ES-I3 (cell line): ENCODE measurements around the gene SIGLEC7.
"Not testable (repeated sequence)": the region's sequence is repeated elsewhere in the genome, so short reads cannot be mapped to it uniquely, and the experiment has no call there.

ENCODE experiments used
- H3K36me3 ChIP-seq: 2 replicates; pipeline ENCODE4 v1.6.1; 2013; ENCODE audit warnings: mild to moderate bottlenecking, low read length, control low read depth, moderate library complexity; ENCODE audit not compliant: insufficient read depth
- H3K4me1 ChIP-seq: 2 replicates; pipeline ENCODE4 v1.6.1; 2013; ENCODE audit warnings: mild to moderate bottlenecking, control low read depth, low read length; ENCODE audit not compliant: insufficient read depth
- H3K9ac ChIP-seq: 2 replicates; pipeline ENCODE4 v1.6.1; 2013; ENCODE audit warnings: low read depth, mild to moderate bottlenecking, low read length, moderate library complexity
- H3K9me3 ChIP-seq: 2 replicates; pipeline ENCODE4 v1.6.1; 2013; ENCODE audit warnings: mild to moderate bottlenecking, low read length, moderate library complexity; ENCODE audit not compliant: control insufficient read depth, insufficient read depth

SIGLEC7 gene

DNA sequence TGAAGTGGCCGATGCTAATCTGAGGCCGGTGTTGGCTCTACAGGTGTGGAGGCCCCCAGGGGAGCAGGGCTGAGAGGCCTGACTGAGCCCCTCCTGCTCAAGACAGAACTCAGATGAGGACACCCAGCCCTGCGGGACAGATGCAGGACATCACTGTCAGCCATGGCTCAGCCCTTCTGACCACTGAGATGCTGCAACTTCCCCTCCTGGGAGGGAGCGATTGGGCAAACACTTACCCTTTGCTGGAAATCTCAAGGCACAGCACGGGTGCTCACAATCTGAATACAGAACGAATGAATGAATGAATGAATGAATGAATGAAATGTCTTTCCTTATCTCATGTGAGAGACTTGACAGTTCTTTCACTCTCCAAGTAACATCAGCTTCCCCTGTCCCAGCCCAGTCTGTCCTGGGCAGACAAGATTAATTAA lies 3.5 kb upstream of the SIGLEC7 start:
- no peaks in the 10 kb centered on the region for H3K36me3 ChIP-seq
- H3K4me1 ChIP-seq = peaks cover 4% of the 10 kb centered on the region; the same call in 1 of the 2 replicates
- H3K9me3 ChIP-seq = no peaks in the 10 kb centered on the region
- H3K9ac ChIP-seq = no peak overlapping the region

DNA sequence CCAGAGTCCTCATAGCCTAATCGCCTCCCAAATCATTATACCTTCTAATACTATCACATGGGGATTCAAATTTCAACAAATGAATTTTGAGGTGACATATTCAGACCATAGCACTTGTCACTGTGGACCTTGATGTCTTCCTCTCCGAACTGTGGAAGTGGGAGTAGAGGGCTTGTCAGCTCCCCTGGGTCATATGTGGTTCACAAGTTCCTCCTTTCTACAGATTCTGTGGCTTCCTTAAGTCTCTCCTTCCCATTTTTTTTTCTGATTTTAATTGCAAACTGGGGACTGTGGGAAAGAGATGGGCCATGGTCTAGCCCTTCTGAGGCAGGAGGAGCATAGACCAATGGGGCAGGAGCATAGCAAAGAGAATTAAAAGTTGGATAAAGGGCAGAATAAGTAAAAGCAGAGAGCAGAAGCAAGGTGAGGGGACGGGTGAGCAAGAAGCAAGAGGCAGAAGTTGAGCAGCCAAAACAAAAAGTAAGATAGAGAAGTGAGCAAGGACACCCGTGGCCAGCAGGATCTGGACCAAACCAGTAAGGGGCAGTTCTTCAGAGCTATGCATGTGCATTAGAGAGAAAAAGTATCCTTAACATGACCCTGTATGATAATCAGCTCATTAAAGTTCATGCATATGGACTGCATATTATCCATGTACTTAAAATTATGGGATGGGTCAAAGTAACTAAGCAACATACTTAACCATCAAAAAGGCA lies 2.6 kb upstream of the SIGLEC7 start:
- Histone ChIP-seq H3K9ac (no peak overlapping the region), H3K36me3 (no peaks in the 10 kb centered on the region), H3K4me1 (peaks cover 4% of the 10 kb centered on the region; the same call in 1 of the 2 replicates), H3K9me3 (no peaks in the 10 kb centered on the region)

DNA sequence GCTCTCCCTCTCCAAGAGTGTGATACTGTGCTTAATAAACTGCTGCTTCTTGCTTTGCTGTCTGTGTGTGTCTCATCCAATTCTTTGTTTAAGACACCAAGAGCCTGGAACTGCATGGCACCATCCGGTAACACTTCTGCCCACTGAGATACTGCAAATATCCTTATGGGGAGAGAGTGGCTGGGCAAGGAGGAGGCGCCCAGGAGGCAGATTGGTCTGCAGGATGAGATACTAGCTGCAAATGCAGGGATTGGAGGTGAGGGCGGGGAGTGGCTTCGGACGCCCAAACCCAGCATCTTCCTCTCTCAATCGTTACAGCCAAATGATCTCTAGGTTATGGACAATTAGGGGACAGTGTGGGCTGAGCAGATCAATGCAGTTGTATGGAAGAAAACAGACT lies 1.7 kb upstream of the SIGLEC7 start:
- Histone ChIP-seq H3K9ac (no peak overlapping the region), H3K4me1 (peaks cover 4% of the 10 kb centered on the region; the same call in 1 of the 2 replicates), H3K36me3 (no peaks in the 10 kb centered on the region), H3K9me3 (no peaks in the 10 kb centered on the region)

DNA sequence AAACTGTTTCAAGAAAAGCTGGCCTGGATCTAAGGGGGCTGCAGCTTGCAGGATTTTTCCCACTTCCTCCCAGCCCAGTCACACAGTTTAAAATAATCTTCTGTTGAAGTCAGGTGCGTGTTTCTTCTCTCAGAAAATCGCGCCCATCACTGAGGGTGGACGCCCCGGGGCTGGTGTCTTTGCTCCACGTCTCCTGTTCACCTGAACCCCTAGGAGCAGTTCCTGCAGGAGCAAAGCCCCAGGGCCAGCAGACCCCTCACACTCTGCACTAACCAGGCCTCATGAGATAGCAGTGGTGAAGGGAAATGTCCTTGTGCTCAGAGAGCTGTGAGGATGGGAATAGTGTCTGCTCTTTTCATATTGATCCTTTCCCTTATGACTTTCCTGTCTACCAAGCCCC lies 920 bp upstream of the SIGLEC7 start:
- H3K36me3 ChIP-seq = no peaks in the 10 kb centered on the region
- no peak overlapping the region for H3K9ac ChIP-seq
- H3K4me1 ChIP-seq = peaks cover 4% of the 10 kb centered on the region; the same call in 1 of the 2 replicates
- no peaks in the 10 kb centered on the region for H3K9me3 ChIP-seq

DNA sequence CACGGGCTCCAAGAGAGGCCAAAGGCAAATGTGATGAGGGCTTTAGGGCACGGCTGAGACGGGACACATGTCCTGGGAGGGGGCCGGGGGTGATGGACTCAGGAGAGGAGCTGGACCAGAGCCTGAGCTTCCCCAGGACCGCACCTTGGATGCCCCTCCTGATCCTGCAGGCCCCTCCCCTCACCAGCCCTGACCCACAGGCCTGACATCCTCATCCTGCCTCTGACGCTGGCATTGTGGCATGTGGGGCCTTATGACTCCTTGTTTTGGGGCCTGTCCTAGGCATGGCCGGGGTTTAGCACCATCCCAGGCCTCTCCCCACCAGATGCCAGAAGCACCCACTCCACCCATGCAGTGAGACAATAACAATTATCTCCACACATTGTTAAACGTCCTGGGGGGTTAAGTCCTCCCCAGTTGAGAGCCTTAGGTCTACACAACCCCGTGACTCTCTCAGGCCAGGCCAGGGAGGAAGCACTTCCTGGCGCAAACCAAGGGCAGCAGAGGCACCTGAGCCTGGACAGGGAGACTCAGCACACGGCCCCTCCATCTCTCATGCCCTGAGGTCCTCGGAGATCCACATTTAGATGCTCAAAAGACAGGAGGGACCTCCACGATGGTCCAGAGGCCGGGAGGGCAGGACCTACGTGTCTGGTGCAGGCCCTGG lies 841 bp downstream of the SIGLEC7 start:
- not testable (repeated sequence) for H3K4me1 ChIP-seq, H3K9me3 ChIP-seq, H3K36me3 ChIP-seq, H3K9ac ChIP-seq

DNA sequence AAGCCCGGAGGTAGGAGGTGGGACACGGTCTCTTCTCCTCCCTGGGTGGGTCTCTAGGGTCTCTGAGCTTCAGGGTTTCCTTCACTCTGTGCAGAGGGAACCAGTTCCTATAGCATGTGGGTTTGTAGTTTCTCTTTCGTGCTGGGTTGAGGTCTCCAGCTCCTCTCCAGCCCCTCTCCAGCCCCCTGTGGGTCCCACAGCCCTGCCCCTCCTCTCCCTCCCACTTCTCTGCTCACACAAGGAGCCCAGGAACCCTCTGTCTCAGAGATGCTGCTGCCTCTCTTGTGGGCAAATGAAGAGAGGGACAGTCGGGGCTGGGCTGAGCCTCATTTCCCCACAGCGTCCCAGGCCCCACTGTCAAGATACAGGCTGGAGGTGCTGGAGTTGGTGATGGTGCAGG lies 1.4 kb downstream of the SIGLEC7 start:
- Histone ChIP-seq H3K36me3 (no peaks in the 10 kb centered on the region), H3K9ac (no peak overlapping the region), H3K9me3 (no peaks in the 10 kb centered on the region), H3K4me1 (peaks cover 4% of the 10 kb centered on the region; the same call in 1 of the 2 replicates)

DNA sequence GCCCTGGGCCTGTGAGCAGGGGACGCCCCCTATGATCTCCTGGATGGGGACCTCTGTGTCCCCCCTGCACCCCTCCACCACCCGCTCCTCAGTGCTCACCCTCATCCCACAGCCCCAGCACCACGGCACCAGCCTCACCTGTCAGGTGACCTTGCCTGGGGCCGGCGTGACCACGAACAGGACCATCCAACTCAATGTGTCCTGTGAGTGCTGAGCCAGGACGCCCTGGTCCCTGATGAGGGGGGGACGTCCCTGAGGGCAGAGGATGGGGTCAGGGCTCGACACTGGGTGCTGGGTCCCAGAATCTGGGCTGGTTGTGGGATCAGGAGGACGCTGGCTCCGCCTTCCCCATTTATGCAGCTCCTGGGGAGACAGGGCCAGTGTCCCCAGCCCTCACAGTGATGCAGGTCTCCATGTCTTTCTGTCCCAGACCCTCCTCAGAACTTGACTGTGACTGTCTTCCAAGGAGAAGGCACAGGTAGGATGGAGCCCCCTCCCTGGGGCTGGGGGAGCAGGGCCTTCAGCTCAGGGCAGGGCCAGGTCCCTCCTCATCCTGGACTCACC lies 2.5 kb downstream of the SIGLEC7 start:
- Histone ChIP-seq H3K36me3 (no peaks in the 10 kb centered on the region), H3K9ac (no peak overlapping the region), H3K9me3 (no peaks in the 10 kb centered on the region), H3K4me1 (peaks cover 4% of the 10 kb centered on the region; the same call in 1 of the 2 replicates)

DNA sequence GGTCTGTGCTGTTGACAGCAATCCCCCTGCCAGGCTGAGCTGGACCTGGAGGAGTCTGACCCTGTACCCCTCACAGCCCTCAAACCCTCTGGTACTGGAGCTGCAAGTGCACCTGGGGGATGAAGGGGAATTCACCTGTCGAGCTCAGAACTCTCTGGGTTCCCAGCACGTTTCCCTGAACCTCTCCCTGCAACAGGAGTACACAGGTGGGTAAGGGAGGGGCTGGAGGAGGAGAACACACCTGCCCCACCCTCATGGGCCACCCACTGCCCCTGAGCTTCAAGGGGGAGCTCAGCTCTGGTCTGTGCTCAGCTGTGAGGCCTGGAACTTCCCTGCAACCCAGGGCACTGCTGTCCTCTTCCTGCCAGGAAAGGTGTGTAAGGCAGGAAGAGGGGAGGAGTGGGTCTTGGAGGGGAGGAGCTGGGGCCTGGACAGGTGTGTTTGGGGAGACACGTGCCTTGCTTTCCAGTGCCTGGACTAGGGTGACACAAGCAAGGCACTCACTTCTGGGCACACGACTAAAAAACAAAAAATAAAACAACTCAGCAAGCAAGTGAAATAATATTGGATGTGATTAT lies 3.9 kb downstream of the SIGLEC7 start:
- Histone ChIP-seq H3K4me1 (peaks cover under 1% of the 10 kb centered on the region; the same call in 1 of the 2 replicates), H3K9ac (no peak overlapping the region), H3K9me3 (no peaks in the 10 kb centered on the region), H3K36me3 (no peaks in the 10 kb centered on the region)

DNA sequence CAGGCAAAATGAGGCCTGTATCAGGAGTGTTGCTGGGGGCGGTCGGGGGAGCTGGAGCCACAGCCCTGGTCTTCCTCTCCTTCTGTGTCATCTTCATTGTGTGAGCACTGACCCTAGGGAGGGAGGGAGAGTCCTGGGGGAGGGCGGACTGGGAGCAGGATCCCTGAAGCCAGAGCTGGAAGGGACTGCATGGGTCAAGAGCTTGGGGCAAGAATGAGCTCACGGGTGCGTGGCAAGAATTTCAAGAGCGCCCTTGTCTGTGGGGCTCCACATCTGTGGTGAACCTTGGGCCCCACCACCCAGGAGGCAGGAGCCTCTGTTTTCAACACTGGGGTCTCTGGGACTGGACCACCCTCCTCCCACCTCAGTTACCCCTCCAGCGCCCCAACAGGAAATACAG lies 4.7 kb downstream of the SIGLEC7 start:
- H3K9me3 ChIP-seq = no peaks in the 10 kb centered on the region
- no peaks in the 10 kb centered on the region for H3K36me3 ChIP-seq
- no peak overlapping the region for H3K9ac ChIP-seq
- H3K4me1 ChIP-seq = no peaks in the 10 kb centered on the region

DNA sequence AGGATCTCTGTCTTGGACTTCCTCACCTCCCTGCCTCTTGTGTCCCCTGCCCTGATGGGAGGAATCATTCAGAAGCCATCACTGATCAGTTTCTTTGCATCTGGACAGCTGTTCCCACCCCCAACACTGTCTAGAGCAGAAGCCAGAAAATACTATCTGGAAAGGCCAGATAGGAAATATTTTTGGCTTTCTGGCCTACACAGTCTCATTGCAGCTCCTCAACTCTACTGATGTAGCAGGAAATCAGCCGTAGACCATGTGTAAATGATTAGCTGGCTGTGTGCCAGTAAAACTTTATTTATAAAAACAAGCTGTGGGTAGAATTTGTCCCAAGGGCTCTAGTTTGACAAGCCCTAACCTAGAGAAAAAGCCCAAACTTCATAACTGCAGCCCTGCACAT lies 5.6 kb downstream of the SIGLEC7 start:
- no peaks in the 10 kb centered on the region for H3K4me1 ChIP-seq
- no peak overlapping the region for H3K9ac ChIP-seq
- no peaks in the 10 kb centered on the region for H3K36me3 ChIP-seq
- H3K9me3 ChIP-seq = no peaks in the 10 kb centered on the region

DNA sequence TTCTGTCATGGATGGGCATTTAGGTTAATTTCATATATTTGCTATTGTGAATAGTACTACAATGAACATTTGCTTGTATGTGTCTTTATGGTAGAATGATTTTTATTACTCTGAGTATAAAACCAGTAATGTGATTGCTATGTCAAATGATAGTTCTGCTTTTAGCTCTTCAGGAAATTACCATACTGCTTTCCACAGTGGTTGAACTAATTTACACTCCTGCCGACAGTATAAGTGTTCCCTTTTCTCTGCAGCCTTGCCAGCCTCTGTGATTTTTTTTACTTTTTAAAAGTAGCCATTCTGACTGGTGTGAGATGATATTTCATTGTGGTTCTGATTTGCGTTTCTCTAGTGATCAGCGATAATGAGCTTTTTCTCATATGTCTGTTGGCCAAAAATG lies 6.5 kb downstream of the SIGLEC7 start:
- no peaks in the 10 kb centered on the region for H3K36me3 ChIP-seq
- H3K9ac ChIP-seq = no peak overlapping the region
- H3K9me3 ChIP-seq = no peaks in the 10 kb centered on the region
- H3K4me1 ChIP-seq = no peaks in the 10 kb centered on the region

DNA sequence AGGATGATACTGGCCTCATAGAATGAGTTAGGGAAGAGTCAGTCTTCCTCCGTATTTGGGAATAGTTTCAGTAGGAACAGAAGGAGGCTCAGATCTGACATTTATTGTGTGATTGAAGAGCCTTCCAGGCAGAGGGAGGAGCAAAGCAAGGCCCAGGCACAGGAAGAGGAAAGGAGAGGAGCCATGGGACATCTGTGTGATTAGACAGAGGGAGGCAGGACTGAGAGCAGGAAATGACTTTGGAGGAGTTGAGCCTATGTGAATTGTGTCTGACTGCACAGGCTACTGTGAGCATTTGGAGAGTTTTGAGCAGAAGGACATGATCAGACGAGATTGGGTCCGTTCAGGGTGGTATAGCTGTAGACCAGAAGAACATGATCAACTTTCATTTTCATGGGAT lies 8.5 kb downstream of the SIGLEC7 start:
- Histone ChIP-seq H3K9me3 (no peaks in the 10 kb centered on the region), H3K9ac (no peak overlapping the region), H3K4me1 (no peaks in the 10 kb centered on the region), H3K36me3 (no peaks in the 10 kb centered on the region)

DNA sequence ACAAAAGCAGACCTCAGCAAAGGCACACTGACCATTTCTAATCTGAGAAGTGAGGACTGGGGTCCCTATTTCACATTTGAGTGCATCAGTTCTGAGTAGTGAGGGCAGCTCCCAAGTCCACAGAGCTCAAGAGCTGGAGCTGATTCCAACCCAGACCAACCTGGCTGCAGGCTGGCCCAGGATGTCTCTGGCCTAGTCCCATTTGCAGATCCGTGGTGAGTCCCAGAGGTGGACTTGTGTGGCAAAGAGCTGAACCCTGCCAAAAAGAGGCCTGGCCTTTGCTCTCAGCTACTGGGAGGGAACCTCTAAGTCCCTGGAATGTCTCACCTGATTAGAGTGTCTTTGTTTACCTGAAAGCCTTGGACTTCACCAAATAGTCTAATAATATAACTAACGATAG lies 14.6 kb downstream of the SIGLEC7 start:
- Histone ChIP-seq H3K9me3 (no peaks in the 10 kb centered on the region), H3K4me1 (no peaks in the 10 kb centered on the region), H3K9ac (no peak overlapping the region), H3K36me3 (no peaks in the 10 kb centered on the region)

DNA sequence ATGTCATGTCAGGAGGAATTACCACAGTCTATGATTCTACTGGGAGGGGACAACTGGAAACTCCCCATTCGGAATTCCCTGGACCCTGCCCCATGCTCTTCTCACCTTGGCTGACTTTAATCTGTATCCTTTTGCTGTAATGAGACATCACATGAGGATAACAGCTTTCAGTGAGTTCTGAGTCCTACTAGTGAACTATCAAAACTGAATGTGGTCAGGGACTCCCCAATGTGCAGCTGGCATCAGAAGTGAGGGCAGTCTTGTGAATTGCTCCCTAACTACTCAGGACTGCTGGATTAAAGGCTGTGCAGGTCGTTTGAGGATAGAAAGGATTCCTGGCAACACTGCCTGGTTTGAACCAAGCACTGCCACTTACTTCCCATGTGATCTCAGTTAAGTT lies 15.2 kb downstream of the SIGLEC7 start:
- Histone ChIP-seq H3K36me3 (no peaks in the 10 kb centered on the region), H3K4me1 (no peaks in the 10 kb centered on the region), H3K9ac (no peak overlapping the region), H3K9me3 (no peaks in the 10 kb centered on the region)
